Stromal cell of bone marrow (primary cell): Measurements from ENCODE around the gene ZBTB7A.

Experiments used
- DNase-seq: peaks from one replicate; pipeline ENCODE4 v3.0.0-alpha.2; 2012; ENCODE audit warnings: low read depth

The ZBTB7A gene

DNA sequence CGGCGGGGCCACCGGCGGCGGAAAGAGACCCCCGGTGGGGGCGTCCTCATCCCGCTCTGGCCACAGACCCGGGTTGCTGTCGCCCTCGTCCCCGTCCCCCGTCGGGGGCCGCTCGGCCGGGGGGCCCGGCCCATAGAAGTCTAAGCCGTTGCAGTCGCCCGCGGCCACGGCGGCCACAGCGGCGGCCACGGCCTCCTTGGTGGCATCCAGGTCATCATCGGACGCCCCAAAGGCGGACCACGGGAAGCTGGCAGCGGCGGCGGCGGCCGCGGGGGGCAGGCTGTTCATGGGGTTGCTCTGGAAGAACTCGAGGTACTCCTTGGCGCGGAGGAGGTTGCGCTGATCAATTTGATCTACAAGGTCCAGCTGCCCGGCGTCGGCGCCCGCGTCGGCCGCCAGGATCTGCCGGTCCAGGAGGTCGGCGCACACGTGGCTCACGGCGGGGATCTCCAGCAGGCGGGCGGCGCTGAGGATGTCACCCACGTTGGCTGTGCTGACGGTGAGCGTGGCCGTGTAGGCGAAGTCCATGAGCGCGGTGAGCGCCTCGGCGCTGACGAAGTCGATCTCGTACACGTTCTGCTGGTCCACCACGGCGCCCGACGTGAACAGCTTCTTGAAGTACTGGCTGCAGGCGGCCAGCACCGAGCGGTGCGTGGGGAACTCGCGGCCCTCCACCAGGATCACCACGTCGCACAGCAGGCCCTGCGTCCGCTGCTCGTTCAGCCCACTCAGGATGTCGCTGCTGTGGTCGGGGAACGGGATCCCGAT, 12.1 kb downstream of the ZBTB7A start:
- DNase-seq: no peak

DNA sequence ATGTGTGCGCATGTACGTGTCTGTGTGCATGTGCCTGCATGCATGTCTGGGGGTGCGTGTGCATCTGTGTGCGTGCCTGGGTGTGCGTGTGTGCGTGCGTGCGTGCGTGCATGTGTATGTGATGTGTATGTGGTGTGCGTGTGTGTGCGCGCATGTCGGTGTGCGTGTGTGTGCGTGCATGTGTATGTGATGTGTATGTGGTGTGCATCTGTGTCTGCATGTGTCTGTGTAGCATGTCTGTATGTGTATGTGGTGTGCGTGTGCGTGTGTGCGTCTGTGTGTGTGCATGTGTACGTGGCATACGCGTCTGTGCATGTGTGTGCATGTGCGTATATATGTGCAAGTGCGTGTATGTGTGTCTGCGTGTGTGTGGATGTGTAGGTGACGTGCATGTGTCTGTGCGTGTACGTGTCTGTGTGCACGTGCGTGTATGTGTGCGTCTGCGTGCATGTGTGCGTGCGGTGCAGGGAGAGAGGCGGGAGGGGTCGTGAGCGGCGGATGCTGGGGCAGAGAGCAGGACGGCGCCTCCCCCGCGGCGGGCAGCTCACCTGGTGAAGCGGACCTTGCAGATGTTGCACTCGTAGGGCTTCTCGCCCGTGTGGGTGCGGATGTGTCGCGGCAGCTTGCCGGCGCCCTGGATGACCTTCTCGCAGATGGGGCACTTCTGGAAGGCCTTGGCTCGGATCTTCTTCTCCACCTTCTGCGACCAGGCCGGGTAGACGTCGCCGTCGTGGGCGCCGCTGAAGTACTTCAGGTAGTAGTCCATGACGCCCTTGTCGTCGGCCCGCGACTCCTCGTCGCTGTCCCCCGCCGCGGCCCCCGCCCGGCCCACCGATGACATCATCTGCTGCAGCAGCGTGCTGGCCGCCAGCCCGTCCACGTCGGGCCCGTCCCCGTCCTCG, 13.0 kb downstream of the ZBTB7A start:
- no peak for DNase-seq

DNA sequence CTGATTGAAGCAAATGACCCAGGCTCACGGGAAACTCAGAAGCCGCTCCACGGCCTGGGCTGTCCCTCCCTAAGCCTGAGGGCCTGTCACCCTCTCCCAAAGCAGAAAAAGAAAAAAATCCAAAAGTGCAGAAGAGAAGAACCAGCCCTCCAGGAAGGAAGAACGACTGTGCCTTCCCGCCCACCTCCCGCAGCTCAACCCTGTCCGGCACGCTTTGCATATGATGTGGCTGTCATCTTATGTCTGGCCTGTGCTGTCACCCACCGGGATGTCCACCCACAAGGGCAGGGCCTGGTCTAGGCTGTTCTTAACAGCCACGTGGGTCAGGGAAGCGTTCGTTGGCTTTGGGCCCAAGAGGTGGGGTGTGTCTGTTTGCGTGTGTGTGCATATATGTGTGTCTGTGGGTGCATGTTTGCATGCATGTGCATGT, 13.7 kb downstream of the ZBTB7A start:
- no peak for DNase-seq

DNA sequence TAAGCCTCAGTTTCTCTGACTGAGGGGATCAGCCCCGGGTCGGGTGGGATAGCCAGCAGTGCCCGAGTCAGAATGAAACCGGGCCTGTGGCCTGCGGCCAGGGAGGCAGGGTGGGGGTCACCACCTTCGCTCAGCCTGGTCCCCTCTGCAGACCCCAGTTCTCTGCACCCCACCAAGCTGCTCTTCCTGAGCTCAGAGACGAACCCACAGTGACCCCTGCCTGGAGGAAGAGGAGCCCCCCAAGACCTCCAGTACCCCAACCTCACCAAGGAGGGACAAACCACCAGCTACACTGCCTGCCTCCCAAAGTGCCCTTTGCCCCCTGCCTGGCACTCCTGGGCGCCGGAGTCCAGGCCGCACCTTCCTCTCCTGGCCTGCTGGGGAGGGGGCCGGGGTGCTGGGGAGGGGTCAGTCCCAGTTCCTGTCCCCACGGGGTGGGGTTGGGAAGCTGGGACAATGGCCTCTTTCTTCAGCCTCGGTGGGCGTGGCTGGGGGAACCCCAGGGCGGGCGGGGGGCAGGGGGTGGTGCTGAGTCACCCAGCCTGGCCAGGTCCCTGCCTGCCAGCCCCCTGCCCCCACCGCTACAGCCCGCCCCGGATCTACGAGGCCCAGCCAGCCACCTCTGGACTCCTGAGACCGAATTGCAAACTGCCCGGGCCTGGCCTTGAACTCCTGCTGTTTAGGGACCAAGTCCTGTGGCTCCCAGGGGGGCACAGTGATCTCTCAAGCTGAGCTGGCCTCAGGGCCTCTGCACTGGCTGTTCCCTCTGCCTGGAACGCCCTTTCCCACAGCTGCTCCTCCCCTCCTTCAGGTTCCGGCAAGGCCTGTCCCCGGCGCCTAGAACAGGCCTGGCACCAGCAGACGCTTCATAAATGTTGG, 14.3 kb downstream of the ZBTB7A start:
- DNase-seq: no peak

DNA sequence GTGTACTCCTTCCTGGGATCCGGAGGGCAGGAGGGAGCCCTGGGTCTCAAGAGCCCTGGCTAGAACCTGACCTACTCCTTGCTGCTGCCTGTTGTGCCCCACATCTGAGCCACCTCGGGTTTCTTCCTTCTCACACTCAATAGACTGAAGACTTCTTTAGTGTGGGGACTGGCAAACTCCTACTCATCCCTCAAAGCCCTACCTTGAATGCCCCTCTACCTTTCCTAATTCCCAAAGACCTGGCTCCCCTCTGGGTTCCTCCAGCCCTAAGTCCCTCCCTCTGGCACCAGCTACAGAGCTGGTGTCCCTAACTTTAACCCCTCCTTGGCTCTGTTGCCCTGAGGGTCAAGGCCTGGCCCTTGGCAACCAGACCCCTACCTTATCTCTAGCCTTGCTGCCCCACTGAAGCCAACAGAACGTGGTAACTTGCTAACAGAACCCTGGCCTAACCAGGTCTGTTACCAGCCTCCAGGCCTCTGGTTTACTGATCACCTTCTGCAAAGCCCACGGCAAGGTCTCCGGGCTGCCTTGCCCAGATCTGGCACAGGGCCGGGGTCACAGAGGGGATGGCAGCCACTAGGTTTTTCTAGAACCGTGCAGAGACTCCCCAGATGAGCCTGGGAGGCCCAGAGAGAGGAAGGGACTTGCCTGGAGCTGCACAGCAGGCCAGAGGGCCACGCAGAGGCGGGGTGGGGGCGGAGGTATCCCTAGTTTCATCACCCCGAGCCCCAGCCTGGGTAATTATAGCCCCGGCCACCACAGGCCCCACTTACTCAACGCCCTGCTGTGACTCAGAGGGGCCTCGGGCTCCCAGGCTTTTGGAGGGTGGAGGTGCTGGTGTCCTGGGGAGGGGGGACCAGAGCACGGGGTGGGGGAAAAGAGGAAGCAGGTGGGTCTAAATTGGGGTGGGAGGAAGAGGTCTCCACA, 15.3 kb downstream of the ZBTB7A start:
- DNase-seq: peak; percentile 53

DNA sequence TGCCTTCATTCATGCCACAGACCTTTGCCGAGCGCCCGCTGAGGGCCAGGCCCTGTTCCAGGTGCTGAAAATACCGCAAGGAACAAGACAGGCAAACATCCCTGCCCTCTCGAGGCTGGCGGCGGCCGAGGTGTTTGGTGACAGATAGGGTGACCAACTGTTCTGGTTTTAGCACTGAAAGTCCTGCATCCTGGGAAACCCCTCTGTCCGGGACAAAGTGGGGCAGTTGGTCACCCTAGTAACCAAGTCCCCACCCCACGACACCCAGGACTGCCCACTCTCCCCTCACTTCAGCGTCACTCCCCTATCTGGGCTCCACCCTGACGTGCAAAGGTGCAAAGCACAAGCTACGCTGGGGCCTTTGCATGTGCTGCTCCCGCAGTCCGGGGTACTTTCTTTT, 17.3 kb downstream of the ZBTB7A start:
- DNase-seq: no peak

DNA sequence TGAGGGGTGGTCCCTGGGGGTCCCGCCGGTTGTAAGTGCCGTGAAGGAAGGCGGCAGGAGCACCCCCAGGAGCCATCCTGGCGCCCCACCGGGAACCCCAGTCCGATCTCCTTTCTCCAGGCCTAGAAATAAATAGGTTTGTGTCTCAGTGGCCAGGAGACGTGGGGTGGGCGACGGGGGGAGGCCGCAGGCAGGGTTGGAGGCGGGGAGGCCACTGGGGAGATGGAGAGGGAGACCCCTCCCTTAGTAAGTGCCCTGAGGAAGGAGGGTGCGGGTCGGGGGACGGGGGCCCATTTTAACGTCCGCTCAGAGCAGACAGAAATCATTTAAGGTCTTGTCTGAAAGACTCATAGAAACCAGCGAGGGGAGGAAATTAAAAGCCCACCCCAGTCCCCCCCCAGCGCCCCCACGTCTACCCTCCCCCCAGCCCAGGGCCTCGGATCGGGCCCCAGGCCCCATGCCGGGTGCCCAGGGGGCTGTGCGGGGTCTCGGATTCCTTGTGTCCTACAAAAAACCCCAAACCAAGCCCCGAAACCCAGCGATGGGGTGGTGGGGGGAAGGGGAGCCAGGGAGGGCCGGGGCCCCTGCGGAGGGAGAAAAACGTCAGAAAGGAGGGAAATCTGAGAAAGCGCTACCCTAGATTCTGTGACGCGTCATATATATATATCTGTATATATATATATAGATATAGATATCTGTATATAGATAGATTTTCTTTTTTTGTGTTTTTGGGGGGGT, 19.6 kb downstream of the ZBTB7A start:
- no peak for DNase-seq

DNA sequence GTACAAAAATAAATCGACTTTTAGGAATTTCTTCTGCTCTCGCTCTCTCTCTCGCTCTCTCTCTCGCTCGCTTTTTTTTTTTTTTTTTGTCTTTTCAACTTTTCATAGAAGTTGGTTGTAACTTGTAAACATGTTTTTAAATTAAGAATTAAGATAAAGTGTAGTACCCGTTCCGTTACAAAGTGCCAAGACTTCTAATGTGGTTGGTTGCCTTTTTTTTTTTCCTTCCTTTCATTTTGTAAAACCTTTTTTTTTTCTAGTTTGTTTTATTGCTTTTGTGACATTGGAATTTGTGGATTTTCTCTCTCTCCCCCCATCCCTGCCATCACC, 20.4 kb downstream of the ZBTB7A start:
- no peak for DNase-seq

DNA sequence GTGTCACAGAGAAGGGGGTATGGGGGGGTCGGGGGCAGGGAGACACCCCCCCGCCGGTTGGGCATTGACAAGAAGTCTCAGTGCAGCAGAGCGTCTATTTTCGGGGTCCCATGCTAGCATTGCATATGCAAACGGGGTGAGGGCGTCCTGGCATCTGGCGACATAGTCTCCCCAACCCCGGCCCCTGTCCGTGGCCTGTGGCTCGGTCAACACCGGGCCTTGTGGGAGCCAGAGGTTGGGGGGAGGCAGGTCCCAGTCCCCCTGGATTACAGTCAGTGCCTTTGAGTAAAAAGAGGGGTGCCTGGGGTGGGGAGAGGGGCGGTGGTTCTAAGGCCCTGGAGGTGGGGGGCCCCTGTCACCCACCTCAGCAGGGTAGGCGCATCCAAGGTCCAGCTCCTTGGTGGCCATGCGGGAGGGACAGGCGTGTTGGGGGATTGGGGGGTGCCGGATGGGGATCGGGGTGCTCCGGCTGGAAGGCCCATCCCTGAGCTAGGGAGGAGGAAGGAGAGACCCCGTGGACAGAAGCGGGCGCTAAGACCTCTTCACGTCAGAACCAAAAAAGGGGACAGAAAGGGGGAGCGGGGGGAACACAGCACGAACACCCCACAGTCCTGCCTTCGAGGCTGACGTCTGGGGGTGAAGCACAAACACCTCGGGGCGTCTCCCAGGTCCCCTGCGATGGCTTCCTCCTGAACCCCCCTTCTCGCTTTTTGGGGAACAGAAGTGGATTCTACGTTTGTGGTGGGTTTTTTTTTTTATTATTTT, 20.9 kb downstream of the ZBTB7A start:
- no peak for DNase-seq

DNA sequence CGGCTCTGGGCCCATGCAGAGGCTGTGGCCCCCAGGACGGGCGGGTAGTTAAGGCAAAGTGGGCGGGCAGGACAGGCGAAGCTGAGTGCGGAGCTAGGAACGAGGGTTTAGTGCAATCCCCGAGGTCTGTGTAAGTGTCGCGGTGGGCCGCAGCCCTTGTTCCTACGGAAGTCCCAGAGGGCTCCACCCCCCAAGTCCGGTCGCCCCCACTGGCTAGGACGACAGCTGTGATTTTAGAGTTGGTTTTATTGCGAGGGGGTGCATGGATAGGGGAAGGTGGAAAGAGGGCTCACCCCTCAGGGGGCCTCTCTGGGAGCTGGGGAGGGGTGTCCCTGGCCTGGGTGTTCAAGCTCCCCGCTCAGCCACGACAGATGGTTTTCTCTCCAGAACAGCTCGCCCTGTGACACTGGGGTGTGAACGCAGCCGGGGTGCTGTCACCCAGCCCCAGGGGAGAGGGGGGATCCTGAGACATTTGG, 21.7 kb downstream of the ZBTB7A start:
- no peak for DNase-seq

DNA sequence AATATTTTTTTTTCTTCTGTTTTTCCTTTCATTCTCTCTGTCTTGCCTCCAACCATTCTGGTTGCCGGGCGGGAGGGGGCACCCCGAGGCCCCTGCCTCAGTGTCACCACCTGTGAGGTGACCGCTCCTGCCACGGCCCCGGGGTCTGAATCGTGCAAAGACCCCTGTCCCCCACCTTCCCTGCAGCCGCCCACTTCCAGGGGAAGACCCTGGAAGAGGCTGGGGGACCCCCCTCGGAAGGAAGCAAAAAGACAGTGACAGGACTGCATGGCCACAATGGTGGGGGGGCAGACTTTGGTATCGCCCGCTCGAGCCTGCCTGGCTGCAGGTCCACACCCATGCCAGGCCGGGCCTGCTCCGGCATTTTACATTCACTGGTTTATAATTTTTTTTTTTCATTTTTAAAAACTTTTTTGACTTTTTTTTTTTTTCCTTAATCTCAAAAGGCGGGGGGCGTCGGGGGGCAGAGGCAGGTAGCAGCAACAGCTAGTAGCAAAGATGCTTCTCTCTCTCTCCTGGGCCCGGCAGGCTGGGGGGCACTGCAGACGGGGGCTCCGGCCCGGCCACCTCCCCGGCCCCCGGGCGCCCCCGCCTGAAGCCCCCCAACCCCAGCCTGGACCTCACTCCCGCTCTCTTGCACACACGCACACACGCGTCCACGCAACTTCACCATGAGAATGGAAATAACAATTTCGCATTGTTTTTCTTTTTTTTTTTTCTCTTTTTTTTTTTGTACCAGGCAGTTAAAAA, 22.6 kb downstream of the ZBTB7A start:
- DNase-seq: no peak

DNA sequence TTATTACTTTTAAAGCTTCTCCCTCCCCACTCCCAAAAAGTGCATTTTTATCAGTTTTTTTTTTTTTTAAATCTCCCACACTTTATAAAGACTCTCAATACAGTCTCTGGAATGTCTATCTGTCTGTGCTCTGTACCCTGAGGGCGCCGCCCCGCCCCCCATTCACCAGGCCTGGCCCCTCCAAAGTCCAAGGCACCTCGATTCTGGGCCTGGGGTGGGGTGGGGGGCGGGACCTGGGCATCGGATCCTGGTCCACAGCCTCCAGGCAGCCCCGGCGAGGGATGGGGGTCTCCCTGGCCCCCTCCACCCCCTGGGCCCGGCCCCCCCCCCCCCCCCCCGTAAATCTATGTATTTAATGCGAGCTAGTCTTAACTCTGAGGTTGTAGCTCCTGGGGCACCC, 23.3 kb downstream of the ZBTB7A start:
- no peak for DNase-seq

DNA sequence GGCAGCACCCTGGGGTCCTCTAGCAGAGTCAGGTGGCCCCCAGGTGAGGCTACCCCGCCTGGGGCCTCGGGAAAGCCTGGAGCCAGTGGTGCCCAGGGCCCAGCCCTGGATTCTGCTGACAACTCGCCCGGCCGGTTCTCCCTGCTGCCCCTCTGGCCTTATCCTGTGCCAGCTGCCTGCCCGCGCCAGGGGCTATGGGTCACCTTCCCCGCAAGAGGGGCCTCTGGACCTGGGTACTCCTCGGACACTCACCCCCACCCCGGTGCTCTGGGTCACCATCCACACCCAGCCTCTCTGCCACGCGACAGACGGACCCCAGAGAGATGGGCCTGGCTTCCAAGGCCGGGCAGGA, 24.0 kb downstream of the ZBTB7A start:
- DNase-seq: no peak

DNA sequence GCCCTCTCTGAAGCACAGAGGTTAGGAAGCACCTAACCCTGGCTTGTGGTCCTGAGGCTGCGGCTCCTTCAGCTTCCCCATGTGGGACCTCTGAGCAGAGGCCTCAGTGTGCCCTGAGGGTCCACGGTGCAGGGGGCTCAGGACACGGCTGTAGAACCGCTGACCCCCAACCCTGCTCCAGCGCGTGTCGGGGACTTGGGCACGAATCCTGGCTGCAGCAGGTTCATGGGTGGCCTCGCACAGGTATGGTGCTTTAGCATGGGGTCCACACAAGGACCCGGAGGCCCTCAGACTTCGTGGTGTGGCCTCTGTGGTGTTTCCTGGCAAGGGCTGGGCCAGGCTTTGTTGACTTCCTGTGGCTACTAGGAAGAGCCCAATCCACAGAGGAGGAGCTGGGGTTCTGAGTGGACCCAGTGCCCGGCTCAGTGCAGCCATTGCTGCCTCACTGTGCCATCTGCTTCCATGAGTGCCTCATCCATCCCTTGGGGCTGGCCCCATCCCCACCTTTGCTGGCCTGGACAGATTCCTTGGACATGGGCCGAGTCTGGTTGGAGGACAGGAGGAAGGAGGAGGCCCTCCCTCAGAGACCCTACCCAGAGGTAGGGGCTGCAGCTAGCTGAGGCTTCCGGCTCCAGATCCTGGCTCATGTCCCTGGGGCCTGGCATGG, 24.5 kb downstream of the ZBTB7A start:
- DNase-seq: no peak

DNA sequence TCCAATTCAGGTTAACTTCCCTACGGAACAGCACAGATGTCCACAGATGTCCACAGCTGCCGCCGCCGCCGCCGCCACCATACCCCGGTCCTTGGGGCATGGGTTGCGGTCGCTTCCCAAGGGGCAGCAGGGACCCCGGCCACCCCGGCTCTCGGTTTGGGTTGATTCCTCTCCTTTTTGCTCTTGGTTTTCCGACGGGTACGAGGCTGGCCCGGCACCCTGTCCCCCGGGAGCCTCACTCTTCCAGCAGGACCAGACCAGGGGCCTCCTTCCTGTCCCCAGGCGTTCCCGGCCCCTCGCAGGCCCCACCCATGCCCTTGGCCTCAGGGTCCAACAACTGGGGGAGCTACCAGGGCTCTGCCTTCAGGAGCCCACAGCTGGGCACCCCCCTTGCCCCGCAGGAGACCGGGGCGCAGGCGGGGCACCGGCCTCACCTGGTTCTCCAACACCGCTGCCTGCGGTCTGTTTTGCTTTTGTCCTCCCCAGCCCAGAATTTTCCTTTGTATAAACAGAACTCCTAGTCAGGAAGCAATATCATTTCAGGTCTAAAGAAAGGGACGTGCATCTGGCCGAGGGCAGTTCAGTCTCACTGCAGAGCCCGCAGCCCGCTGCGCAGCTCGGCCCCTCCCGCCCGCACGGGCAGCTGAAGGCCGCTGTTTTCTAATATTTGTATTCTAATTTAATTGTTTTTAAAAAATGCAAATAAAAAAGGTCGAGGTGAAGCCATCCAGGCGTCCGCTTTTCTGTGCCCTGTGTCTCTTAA, 27.9 kb downstream of the ZBTB7A start:
- no peak for DNase-seq

DNA sequence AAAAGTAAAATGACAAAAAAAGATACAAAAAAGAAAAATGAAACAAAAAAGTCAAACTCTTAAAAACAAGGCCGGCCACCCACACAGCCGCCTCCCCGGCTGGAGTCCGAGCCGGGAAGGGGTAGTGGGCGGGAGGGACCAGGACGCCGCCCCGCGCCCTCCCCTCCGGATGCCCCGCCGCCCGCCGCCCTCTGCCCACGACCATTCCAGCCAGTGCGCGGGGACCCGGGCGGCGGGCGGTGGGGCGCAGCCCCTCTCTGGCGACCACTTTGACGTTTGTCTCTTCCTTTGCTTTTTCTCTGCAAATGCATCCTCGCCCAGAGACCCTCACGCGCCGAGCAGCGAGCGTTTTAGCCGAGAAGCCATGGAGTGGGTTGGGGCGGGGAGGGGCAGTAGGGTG, 28.6 kb downstream of the ZBTB7A start:
- DNase-seq: no peak

DNA sequence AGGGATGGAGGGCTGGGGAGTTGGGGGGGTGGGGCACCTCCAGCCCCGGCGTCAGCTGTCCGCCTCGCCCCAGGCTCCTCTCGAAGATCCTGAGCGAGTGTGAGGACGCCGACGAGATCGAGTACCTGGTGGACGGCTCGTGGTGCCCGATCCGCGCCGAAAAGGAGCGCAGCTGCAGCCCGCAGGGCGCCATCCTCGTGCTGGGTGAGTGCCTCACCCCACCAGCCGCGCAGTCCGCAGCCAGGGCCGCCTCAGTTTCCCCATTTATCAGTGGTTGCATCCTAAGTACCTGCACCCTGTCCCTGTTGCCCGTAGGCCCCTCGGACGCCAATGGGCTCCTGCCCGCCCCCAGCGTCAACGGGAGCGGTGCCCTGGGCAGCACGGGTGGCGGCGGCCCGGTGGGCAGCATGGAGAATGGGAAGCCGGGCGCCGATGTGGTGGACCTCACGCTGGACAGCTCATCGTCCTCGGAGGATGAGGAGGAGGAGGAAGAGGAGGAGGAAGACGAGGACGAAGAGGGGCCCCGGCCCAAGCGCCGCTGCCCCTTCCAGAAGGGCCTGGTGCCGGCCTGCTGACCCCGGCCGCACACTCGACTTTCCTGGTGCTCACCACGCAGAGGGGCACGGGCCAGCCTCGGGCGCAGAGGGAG, 29.3 kb downstream of the ZBTB7A start:
- no peak for DNase-seq
